HG02981 (cell line): Measurements from ENCODE around the gene CROCC2.

ENCODE experiments used
- ATAC-seq: cut with Tn5 transposase; IDR thresholded peaks from one replicate; pipeline ENCODE4 v1.9.1; 2021; ENCODE audit warnings: mild to moderate bottlenecking, moderate library complexity; ENCODE audit not compliant: unreplicated experiment

CROCC2 gene

GRCh38 chr2:240996161-240996833 lies 90.2 kb downstream of the CROCC2 start:
- no peak for ATAC-seq

GRCh38 chr2:240996834-240997140 lies 90.7 kb downstream of the CROCC2 start:
- no peak for ATAC-seq

- ATAC-seq: no peak
Measured at GRCh38 chr2:240997141-240997855, 91.2 kb downstream of the CROCC2 start.

- peak; percentile 44 for ATAC-seq
Measured at GRCh38 chr2:240997856-240998705, 91.9 kb downstream of the CROCC2 start, which contains the start of gene SNED1. SNED1 (plus strand) TSS chr2:240998618; CDS start chr2:240998838, 220 bp downstream.

- ATAC-seq: peak; percentile 23
Measured at GRCh38 chr2:240998706-240998994, 92.5 kb downstream of the CROCC2 start.

GRCh38 chr2:240998995-240999791 lies 93.1 kb downstream of the CROCC2 start:
- peak; percentile 9 for ATAC-seq

GRCh38 chr2:240999873-241000541 lies 93.9 kb downstream of the CROCC2 start:
- no peak for ATAC-seq

GRCh38 chr2:241000831-241001321 lies 94.7 kb downstream of the CROCC2 start:
- ATAC-seq: no peak

GRCh38 chr2:241001413-241002274 lies 95.5 kb downstream of the CROCC2 start:
- ATAC-seq: no peak

GRCh38 chr2:241002275-241003046 lies 96.3 kb downstream of the CROCC2 start:
- ATAC-seq: no peak

- no peak for ATAC-seq
Measured at GRCh38 chr2:241003047-241003360, 96.9 kb downstream of the CROCC2 start.

- no peak for ATAC-seq
Measured at GRCh38 chr2:241003369-241003768, 97.2 kb downstream of the CROCC2 start.

GRCh38 chr2:241003830-241004564 lies 97.9 kb downstream of the CROCC2 start:
- ATAC-seq: no peak

- no peak for ATAC-seq
Measured at GRCh38 chr2:241005569-241005968, 99.4 kb downstream of the CROCC2 start.

- no peak for ATAC-seq
Measured at GRCh38 chr2:241006412-241006811, 100.3 kb downstream of the CROCC2 start.

GRCh38 chr2:241007111-241007510 lies 101.0 kb downstream of the CROCC2 start:
- no peak for ATAC-seq

GRCh38 chr2:241007880-241008710 lies 102.0 kb downstream of the CROCC2 start:
- ATAC-seq: no peak
